GM20431 (cell line): ENCODE measurements around the gene NDEL1.

ENCODE experiments used
- in situ Hi-C: fragments of 300-500 bp; cut with MseI, MboI; formaldehyde crosslinking; loops from one replicate; pipeline ENCODE4 v1.15.0; 2020; ENCODE audit warnings: low sequenced_read_pairs; ENCODE audit not compliant: unreplicated experiment

The NDEL1 gene

DNA sequence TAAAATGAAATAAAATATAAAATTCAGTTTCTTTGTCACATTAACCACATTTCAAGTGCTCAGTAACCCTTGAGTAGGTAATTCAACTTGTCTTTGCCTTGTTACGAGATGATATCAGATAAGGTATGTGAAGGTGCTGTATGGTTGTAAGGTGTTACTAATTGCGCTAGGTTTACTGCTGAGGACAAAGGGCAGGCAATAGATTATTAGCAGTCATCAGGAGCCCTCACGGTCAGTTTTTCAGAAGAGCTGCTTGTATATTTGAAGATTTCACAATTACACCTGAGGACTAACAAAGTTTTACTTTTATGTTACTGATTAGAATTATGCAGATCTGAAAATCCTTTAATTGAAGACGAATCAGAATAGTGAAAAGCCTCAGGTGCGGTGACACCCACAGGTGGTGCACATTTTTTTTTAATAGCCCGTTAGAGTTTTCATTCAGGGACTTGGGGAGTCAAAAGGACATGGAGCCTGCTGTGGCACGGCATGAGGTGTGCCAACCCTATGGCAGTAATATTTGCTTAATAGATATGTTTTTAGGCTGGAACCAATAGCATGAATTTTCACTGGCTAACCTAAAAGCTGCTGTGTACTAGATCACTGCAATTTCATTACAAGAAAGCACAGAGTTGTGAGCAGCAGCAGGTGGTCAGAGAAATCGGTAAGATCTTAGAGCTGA, 16.4 kb downstream of the NDEL1 start:
- in situ Hi-C loops, result no loop called here

DNA sequence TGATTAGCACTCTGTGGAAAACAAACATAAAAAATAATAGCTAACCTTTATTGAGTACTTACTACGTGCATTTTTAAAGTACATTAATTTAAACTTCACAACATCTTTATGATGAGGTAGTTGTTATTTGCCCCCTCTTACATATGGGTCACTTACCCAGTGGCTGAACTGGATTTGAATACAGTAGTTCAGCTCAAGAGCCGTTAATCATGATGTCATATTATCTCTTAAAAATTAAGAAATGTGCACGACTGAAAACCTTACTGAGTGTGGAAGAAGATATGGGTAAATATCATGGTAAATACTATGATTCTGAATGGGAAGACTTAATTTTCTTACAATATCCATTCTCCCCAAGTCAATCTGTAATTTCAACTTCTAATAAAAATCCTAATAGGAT, 17.6 kb downstream of the NDEL1 start:
- in situ Hi-C loops, result no loop called here

DNA sequence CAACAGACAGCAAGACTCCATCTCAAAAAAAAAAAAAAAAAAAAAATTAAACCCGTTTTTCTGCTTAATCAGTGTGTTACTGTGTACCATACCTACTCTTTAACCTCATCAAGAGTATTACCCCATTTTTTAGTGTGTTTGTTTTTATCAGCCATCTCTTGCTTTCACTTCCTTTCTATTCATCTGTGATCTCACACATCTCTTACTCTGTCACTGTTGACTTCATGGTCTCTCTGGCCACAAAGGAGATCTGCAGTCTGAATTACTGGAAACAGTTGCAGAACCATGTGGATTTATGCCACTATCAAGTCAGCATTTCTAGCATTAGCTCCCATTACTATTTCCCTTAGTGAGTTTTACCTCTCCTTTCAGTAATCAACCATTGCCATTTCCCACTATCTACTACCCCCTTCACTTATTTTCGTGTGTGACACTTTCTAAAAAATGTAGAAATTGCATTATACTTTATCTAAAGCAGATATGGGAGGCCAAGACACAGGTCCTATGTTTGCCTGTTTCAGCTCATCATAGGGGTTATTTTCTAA, 20.1 kb downstream of the NDEL1 start:
- in situ Hi-C loops, result no loop called here

DNA sequence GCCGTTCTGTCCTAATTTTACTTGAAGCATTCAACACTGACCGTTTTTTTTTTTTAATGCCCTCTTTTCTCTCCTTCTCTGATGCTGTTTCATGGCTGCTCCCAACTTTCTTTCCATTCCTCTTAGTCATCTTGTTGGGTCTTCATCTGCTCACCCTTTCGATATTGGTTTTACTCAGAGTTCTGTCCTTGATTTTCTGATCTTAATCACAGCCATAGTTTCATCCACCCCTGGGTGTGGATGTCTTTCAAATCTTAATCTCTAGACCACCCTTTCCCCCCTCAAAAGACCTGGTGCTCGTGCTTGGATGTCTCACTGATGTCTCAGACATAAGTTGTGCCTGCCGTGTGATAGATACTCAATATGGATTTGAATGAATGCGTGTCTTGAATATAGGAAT, 22.4 kb downstream of the NDEL1 start:
- in situ Hi-C loops, result no loop called here

GRCh38 chr17:8459107-8459506, 23.4 kb downstream of the NDEL1 start:
- in situ Hi-C loops, result no loop called here

DNA sequence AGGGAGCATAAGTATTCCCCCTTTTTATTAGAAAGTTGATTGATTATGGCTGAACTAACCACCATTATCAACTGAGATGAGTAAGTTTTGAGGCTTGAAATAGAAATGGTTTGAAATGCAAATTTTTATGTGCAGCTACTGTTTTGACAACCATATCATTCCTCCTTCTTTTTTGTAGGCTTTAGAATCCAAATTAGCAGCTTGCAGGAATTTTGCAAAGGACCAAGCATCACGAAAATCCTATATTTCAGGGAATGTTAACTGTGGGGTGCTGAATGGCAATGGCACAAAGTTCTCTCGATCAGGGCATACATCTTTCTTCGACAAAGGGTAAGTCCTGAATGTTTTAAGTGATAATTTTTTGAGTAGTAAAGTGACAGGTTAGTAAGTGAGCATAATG, 24.1 kb downstream of the NDEL1 start:
- in situ Hi-C loops, result no loop called here

- in situ Hi-C loops, result no loop called here
Observed at GRCh38 chr17:8462564-8462963, 26.9 kb downstream of the NDEL1 start.

DNA sequence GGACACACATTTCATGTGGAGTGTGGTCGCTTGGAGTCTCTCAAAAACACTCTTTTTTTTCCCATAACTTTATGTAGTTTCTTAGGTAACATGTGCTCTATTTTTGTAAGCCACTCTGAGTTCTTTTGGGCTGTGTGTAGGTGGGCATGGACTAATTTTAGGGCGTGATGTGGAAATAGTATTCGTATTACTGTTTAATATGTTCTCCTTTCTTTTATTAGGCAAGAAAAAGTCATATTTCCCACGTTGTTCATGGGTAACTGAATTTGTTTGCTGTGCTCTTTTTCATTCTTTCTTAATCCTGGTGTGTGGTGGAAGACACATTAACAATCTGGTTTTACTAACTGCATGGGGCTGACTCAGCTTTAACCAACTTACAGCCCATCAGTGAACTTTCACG, 27.4 kb downstream of the NDEL1 start:
- in situ Hi-C loops, result no loop called here

DNA sequence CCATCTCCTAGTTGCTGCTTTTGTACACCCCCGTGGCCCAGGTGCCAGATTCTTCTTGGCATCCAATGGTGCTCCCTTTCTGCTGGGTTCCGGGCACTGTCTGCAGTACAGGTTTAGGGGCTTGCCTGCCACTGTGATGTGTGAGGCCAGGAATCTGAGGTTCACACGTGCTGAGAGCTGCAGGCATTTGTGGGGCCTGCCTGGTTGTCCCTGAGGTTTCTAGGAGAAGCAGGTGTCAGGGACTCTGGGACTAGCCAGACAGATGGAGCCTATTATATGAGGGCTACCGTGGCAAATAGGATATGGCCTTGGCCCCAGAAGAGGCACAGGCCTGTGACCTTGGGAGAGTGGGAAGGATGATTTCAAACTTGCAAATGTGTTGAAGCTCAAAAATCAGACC, 29.3 kb downstream of the NDEL1 start:
- in situ Hi-C loops, result no loop called here

DNA sequence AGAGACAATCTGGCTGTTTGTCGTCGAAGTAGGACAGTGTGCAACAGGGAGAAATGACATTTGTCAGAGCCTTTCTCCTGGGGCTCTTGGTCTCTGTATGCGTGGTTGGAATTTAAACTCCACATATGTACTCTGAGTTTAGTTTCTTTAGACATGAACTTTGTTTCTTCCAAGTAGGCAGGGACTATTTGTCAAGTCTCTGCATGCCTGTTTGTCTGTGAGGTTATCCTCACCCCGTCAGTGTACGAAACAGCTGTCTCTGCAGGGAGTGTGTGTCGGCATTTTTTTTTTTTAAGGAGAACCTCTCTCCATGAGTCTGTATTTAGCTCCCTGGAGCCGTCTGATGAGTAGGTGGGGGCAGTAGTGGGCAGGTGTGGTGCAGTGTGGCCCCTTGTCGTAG, 29.7 kb downstream of the NDEL1 start:
- in situ Hi-C loops, result no loop called here

GRCh38 chr17:8465759-8466158, 30.1 kb downstream of the NDEL1 start:
- in situ Hi-C loops, result no loop called here

DNA sequence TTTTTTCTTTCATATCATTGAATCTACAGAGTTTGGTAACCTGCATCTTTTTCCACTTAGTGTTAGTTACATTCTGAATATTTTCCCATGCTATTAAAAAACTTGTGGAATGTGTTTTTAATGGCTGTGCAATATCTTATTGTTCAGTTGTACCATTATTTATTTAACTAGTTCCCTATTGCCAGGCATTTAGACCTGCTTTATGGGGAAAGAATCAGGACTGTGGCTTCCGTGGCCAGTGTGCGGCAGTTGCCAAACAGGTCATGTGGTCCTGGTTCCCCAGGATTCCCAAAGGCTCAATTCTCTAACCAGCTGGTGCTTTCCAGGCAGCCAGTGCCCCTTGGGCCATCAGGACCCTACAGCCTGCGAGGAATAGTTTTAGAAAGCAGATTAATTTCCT, 30.8 kb downstream of the NDEL1 start:
- in situ Hi-C loops, result no loop called here

DNA sequence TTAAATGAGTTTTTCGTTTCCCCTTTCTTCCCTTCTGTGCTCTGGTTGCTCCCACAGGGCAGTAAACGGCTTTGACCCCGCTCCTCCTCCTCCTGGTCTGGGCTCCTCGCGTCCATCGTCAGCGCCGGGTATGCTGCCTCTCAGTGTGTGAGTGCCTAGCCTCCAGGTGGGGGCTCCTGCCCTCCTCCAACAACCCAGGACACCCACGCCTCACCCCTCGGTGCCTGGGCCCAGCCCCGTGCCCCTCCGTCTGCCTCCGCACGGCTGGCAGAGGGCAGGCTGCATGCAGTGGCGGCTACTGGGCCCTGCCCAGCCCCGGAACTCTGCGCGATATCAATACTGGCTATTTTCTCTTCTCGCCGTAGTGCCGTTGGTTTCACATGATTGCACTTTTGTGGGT, 31.2 kb downstream of the NDEL1 start:
- in situ Hi-C loops, result no loop called here

- in situ Hi-C loops, result no loop called here
Observed at GRCh38 chr17:8467527-8467926, 31.8 kb downstream of the NDEL1 start.

GRCh38 chr17:8468127-8468526, 32.4 kb downstream of the NDEL1 start:
- in situ Hi-C loops, result no loop called here

DNA sequence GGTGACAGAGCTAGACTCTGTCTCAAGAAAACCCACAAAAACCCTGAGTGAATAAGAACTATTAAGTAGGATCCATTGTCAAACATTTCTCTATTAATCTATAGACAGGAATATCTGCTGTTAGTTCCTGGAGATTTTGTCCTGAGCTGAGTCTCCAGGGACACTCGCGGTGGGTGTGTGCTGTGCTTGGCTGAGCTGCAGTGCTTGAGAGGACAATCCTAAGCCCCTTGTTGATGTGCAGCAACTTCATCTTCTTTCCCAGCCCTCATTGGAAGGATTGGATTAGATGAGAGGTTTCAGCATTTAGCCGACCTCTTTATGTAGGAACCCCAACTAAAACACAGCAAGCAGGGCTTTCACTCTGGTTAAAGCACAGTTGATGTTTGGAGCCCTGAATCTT, 33.3 kb downstream of the NDEL1 start:
- in situ Hi-C loops, result no loop called here

DNA sequence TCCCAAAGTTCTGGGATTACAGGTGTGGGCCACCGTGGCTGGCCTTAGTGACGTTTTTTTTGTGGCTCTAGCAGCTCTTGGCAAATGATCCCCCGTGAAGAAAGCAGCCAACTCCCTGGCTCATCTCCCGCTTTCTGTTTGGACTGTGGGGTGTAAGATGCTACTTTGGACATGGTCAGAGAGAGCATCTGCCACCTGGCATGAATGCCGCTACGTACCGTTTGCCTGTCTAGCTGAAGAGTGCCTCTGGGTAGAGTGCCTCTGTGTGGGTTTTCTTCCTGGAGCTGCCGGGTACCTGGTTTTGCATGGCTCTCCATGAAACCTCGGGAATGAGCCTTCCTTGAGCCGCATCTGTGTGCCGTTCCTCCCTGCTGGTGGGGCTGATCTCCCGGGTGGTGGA, 34.3 kb downstream of the NDEL1 start:
- in situ Hi-C loops, result no loop called here

DNA sequence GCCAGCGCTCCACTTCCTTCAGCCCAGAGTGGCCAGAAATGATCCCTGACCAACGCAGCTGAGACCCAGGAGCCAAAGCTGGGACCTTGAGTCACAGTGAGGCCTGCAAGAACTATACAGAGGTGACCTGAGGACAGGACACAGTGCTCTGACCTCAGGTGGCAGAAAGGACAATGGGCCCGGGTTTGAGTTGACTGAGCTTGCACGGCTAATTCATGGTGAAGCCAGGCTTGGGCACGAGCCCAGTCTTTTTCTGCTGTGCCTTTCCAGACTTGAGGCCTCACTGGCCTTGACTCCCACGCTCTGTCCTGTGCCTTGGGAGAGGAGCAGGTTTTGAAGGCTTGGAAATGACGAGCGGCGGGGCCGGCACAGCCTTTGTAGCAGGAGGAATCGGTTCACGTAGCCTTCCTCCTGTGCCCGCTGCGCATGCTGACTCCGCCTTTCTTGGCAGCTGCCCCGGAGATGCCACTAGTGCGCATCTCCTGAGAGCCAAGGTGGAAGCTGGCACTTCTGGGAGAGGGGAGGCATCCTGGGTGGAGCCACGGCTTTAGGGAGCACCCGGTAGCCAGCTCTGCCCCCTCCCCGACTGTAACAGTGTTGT, 34.9 kb downstream of the NDEL1 start:
- in situ Hi-C loops, result no loop called here

DNA sequence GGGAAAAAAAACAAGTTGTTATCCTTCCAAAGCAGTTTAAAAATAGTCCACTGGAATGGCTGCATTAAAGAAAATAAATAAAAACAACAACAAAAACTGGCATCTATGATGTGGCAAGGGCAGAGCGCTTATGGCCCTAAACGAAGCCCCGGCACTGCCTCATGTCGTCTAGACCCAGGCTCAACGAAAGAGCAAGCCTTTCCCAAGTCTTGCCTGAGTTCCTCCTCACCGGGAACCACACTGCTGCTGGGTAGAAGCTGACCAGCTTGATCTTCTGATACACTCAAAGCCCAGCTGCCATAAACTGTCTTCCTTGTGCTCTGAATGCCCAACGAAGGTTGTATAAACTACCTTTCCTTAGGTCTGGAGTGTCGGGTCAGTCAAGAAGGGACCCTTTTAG, 37.0 kb downstream of the NDEL1 start:
- in situ Hi-C loops, result no loop called here

DNA sequence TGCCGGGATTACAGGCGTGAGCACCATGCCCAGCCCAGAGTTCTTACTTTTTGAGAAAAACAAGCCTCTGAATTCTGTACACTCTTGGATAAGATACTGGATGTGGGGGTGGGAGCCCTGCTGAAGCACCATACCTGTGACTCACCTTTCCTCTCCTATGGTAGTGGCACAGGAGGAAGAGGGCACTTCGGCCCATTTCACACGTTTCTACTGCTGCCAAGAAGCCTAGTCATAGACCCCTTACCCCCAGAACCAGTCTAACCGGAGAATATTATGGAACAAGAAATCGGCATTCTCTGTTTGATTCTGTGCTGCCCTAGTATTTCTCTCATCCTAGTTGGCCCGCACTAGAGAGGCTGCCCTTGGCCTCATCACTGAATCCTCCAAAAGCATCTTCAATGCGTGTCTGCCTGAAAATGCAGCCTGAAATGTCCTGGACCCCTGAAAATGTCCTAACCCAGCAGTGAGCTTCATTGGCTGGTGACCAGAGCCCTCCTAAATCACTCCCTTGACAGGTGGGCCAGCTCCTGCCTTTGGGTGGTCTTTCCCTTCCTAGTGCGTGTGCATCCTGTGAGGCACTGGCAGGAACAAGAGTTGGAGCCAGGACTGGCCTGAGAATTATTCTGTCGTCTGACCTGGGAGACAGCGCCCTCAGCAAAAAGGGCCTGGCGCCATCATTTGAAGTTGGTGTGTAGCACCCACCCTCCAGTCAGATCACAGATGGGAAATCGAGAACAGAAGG, 37.9 kb downstream of the NDEL1 start:
- in situ Hi-C loops, result no loop called here

DNA sequence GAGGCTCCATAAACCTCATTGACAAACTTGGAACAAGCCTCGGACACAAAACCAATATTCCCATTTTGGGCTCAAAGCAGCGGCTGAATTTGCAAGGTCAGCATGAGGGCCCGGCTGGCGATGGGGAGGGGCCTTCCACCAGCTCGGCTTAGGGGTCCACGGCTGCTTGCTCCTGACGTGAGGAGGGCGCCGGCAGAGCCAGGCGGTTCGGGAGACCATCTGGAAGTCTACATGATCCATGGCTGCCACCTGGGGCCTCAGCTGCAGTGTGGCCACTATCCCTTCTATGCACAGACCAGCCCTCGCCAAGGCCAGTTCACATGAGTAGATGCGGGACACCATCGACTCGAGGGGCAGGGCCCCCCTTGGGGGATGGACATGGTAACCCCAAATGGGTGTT, 39.1 kb downstream of the NDEL1 start:
- in situ Hi-C loops, result no loop called here
